HK-2 (cell line): Measurements from ENCODE around the gene SLC9A9.

Source experiments
- DNase-seq: peaks from one replicate; pipeline ENCODE4 v3.0.0-alpha.2; 2018; ENCODE audit not compliant: unreplicated experiment

SLC9A9 gene

GRCh38 chr3:143358793-143359491, 489.3 kb downstream of the SLC9A9 start:
- no peak for DNase-seq

- DNase-seq: no peak
Measured at GRCh38 chr3:143358155-143358792, 490.0 kb downstream of the SLC9A9 start.

DNA sequence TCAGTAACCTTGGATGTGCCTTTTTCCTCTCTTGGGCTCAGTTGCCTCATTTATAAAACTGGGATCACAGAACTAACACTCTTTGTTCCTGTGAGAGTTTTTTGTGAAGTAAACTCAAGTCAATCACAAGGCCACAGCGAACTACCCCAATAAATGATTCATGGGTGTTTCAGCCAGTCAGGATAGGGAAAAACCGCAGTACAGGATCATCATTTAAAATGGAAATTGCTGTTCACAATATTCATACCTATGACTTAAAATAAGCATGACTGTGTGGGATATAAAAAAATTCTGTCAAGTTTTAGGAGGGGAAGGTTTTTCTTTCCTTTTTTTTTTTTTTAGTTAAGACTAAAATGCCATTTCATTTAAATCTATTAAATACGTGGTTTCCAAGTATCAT, 490.6 kb downstream of the SLC9A9 start:
- DNase-seq: no peak

- DNase-seq: no peak
Measured at GRCh38 chr3:143356839-143357238, 491.4 kb downstream of the SLC9A9 start.

GRCh38 chr3:143354342-143354741, 493.9 kb downstream of the SLC9A9 start:
- no peak for DNase-seq

- DNase-seq: no peak
Measured at GRCh38 chr3:143352850-143353550, 495.3 kb downstream of the SLC9A9 start.

DNA sequence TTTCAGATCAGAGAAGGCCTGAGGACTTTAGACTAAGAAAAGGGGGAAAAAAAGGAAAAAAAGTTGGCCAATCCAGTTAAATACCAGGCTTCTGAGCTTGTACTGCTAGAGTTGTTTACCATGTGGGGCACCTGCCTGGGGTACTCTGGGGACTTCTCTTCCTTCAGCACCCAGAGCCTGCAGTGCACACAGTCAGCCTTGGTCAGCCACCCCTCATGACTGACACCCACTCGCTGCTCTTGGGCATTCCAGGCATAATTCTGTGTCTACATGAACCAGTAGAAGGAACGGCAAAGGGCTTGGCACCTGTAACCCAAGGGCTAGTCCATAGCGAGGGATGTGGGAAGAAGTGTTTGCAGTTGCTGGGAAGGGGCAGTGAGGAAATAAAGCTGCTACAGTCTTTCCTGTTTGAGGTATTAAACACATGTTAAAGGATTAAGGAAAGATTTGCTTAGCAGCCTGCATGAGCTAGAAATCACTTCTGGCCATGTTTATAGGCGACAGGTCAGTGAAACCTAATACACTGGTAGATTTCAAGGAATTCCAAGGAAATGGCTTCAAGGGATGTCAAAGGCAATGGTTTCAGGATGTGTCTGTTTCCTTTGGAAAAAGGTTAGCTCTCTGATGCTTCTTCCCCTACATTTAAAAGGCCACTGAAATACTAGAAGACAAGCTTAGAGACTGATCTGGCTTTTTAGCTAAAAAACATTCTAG, 496.2 kb downstream of the SLC9A9 start:
- DNase-seq: no peak

GRCh38 chr3:143351354-143351753, 496.9 kb downstream of the SLC9A9 start:
- DNase-seq: no peak

DNA sequence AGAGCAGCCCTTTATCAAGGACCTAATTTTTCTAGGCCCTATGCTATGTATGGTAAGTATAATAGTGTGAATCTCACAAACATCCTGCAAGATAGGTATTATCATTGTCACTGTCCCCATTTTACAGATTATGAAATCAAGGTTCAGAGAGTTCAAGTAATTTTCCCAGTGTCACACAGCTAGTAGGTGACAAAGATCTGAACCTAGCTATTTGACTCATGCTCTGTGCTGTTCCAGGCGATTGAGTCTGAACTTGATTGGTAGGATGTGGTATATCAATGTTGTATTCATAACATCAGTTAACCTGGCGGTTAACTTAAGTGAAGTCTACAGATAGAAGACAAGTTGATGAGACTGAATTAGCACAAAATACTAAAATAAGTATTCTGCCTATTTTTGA, 498.8 kb downstream of the SLC9A9 start:
- DNase-seq: no peak

- DNase-seq: no peak
Measured at GRCh38 chr3:143348486-143349327, 499.6 kb downstream of the SLC9A9 start.

DNA sequence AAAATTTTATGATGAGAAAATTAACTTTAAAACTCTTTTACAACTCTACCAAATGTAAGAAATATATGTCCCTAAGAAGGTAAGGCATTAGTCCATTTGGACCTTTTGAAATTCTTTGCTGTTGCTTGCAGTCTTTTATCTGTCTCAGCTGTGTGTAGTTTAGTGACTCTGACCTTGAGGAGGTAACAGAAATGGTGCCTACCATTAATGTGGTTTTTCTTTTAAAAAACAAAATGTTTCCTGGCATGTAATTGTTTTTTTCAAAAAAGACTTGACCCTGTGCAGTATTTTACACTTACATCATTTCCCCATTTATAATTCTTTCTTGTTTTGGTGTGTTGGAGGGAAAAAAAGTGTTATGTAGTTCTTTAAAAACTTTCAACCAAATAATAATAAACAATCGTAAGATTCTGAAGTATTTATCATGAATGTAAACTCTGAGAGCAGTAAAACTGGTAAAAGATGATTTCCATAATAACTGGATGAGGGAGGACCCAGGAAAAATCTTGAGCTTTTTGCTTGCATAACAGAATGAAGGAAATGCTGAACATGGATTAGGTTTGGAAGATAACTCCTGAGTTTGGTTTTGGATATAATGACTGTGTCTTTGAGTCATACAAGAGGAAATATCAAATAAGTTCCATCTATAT, 503.6 kb downstream of the SLC9A9 start:
- DNase-seq: no peak

- no peak for DNase-seq
Measured at GRCh38 chr3:143343944-143344343, 504.3 kb downstream of the SLC9A9 start.

- no peak for DNase-seq
Measured at GRCh38 chr3:143343031-143343430, 505.2 kb downstream of the SLC9A9 start.

DNA sequence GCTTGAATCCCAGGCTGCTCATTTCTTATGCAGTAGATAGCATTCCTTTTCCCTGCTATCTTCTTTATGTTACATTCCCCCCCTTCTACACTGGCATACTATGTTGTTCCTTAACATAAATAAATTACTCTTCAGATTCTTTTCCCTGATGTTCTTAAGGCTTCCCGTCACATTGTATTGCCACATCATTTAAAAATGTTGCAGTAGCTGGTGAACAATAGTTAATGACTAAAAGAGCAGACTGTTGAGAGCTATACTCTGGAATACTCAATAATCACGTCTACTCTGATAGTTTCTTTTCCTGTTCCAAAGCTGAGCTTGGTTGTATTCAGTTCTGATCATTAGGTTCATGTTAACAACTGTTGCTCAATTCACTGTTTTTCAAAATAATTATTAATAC, 508.8 kb downstream of the SLC9A9 start:
- DNase-seq: no peak

DNA sequence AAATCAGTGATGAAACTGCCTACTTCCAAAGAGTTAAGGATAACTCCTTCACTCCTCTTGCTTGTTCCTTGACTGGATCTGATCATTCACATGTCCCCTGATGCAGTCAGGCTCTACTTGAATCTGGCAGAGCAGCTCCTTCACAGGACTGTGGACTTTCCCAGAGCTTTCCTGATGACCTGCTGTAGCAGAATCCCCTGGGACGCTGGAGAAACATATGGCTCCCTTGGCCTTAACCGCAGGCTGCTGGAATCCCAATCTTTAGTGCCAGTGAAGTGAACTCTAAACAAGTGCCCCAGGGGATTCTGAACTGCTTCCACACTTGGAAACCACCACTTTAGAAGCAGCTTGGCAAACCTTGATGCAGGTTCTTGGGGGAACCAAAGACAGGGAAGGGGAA, 510.9 kb downstream of the SLC9A9 start:
- no peak for DNase-seq

- DNase-seq: no peak
Measured at GRCh38 chr3:143334231-143334630, 514.0 kb downstream of the SLC9A9 start.

- DNase-seq: no peak
Measured at GRCh38 chr3:143333367-143333766, 514.9 kb downstream of the SLC9A9 start.

DNA sequence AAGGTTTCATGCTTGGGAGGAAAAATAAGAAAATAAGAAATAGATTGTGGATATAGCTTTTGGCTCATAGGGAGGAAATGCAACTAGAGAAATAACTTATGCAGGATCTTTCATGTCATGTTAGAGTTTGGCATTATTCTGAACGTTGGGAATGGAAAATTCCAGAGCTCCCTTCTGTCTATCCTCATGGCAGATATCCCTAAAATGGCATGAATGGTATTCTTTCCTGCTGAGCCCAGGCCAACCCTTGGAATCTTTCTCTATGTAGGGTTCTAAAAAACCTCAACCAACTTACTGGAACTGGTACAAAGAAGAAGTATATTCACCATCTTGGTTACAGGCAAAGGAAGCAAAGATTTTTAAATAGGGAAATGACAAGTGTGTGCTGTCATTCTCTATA, 516.2 kb downstream of the SLC9A9 start:
- DNase-seq: no peak

DNA sequence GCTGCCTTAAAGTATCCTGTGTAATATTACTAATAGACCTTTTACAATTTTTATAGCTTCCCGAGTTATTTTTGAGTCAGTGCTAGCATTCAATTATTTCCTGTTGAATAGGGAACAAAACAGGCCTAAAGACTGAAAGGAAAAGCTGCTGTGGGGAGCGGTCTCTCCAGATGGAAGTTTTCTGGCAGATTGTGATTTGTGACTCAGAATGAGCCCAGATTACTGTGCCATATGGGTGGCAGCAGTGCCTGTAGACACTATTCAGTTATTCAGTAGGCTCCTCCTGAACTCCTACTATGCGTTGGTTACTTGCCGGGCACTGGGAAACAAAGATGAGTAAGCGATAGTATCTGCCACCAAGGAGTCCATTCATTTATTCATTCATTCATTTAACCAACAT, 516.9 kb downstream of the SLC9A9 start:
- no peak for DNase-seq

DNA sequence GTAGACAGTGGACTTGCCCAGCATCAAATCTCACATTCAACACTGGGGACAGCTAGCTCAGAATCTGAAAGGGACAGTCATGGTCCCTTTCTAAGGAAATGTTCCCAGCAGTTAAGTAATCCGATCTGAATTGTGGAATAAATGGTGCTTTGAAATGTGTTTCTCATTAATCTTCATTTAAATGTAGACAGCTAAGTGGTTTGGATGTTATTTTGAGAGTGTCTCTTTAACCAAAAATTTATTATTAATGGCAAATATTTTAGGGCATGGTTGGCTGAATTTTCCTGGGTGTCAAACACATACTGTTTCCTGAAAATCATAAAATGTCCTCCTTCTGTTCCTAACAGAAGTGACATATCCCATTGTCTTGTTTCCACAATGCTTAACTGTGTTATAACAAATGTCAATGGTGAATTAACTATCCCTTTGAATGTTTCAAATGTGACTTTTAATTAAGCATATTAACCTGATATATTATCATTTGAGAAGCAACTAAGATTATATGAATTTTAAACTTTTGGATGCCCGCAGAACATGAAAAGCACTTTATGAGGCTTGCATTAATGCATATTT, 517.9 kb downstream of the SLC9A9 start:
- DNase-seq: no peak
